Chondrocyte (in vitro differentiated cells): Measurements from ENCODE around the gene ALPK1. TPM values are rescaled to one million over a fixed set of nuclear protein-coding genes. Genes with fewer than 3 reads are reported as not detected.

Experiments used
- DNase-seq: peaks from one replicate; pipeline ENCODE4 v3.0.0; 2021; ENCODE audit warnings: mixed read lengths, low spot score
- H3K27ac Mint-ChIP-seq: one replicate; pipeline ENCODE4 v1.8.0; 2021; ENCODE audit warnings: mild to moderate bottlenecking, moderate library complexity, mixed read lengths; ENCODE audit not compliant: unreplicated experiment
- H3K27me3 Mint-ChIP-seq: 2 replicates; pipeline ENCODE4 v1.8.0; 2021; ENCODE audit warnings: low read depth, mixed read lengths
- H3K36me3 Mint-ChIP-seq: 2 replicates; pipeline ENCODE4 v1.8.0; 2021; ENCODE audit warnings: low read depth, mixed read lengths
- H3K4me1 Mint-ChIP-seq: 2 replicates; pipeline ENCODE4 v1.8.0; 2021; ENCODE audit warnings: low read depth, mild to moderate bottlenecking, mixed read lengths
- H3K4me3 Mint-ChIP-seq: one replicate; pipeline ENCODE4 v1.8.0; 2021; ENCODE audit warnings: mild to moderate bottlenecking, moderate library complexity, mixed read lengths; ENCODE audit not compliant: unreplicated experiment
- H3K9me3 Mint-ChIP-seq: 2 replicates; pipeline ENCODE4 v1.8.0; 2021; ENCODE audit warnings: low read depth, mixed read lengths
- total RNA-seq: library from RNA; stranded (reverse); gene quantifications from 3 replicates; pipeline ENCODE4 v1.2.1, GENCODE V29; 2021
- TF ChIP-seq, protein P1 (sequence below): fragments of 200-600 bp; sonication (generic); IDR thresholded peaks from 2 replicates; pipeline ENCODE4 v1.5.0; 2021; ENCODE audit warnings: antibody characterized with exemption, mild to moderate bottlenecking, moderate library complexity

ALPK1 gene
- total RNA-seq, 1 donor from 2014 or later: 6.5 TPM

DNA sequence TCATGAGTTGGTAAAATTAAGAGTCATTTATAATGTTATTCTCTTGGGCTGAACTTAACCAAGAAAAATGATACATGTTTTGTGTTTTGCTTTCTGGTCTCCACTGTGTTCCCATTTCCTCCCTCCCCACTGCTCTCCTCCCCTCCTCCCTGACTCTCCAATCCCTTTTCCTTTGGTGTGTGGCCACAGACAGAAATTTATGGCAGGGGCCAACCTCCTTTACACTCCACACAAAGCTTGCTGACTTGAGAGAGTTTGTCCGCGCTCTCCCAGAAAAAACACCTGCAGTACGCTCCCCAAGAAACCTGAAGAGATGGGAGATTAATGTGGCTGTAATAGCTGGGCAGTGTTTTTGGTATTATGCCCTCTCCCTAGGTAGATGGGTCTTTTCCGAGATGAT lies 88.9 kb downstream of the ALPK1 start:
- DNase-seq: no peak
- Mint-ChIP-seq H3K36me3 (peaks cover 4% of the 10 kb centered on the region), H3K27me3 (no peaks in the 10 kb centered on the region), H3K27ac (no peak overlapping the region), H3K4me1 (no peaks in the 10 kb centered on the region), H3K4me3 (no peak overlapping the region), H3K9me3 (no peaks in the 10 kb centered on the region)
- TF ChIP-seq, protein P1, sequence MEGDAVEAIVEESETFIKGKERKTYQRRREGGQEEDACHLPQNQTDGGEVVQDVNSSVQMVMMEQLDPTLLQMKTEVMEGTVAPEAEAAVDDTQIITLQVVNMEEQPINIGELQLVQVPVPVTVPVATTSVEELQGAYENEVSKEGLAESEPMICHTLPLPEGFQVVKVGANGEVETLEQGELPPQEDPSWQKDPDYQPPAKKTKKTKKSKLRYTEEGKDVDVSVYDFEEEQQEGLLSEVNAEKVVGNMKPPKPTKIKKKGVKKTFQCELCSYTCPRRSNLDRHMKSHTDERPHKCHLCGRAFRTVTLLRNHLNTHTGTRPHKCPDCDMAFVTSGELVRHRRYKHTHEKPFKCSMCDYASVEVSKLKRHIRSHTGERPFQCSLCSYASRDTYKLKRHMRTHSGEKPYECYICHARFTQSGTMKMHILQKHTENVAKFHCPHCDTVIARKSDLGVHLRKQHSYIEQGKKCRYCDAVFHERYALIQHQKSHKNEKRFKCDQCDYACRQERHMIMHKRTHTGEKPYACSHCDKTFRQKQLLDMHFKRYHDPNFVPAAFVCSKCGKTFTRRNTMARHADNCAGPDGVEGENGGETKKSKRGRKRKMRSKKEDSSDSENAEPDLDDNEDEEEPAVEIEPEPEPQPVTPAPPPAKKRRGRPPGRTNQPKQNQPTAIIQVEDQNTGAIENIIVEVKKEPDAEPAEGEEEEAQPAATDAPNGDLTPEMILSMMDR: no peak

DNA sequence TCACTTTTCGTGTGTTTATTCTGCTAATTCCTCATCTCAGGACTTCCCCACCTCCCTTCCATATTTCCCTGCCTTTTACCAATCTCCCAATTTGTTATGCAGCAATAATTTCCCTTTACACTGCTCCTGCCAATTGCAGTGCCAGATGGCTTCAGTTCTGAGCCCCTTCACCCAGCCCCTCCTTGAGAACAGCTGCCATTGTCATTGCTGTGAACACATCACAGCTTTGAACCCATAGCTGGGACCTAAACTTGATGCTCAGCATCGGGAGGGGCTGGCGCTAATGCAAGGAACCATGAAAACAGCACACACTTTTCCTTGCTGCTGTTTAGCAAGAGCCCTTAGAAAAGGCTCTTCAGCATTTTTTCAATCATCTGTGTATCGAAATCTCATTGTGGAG lies 104.9 kb downstream of the ALPK1 start:
- H3K4me3 Mint-ChIP-seq: no peak overlapping the region
- H3K4me1 Mint-ChIP-seq: no peaks in the 10 kb centered on the region
- TF ChIP-seq, protein P1: no peak
- H3K27me3 Mint-ChIP-seq: no peaks in the 10 kb centered on the region
- H3K9me3 Mint-ChIP-seq: peaks cover 10% of the 10 kb centered on the region
- H3K27ac Mint-ChIP-seq: no peak overlapping the region
- H3K36me3 Mint-ChIP-seq: peaks cover 4% of the 10 kb centered on the region
- no peak for DNase-seq

GRCh38 chr4:112403101-112403945 lies 106.2 kb downstream of the ALPK1 start:
- Mint-ChIP-seq H3K27me3 (no peaks in the 10 kb centered on the region), H3K4me1 (no peaks in the 10 kb centered on the region), H3K4me3 (no peak overlapping the region), H3K36me3 (peaks cover 2% of the 10 kb centered on the region), H3K27ac (no peak overlapping the region), H3K9me3 (peaks cover 10% of the 10 kb centered on the region)
- DNase-seq: no peak
- TF ChIP-seq, protein P1: no peak

GRCh38 chr4:112410364-112410763 lies 113.2 kb downstream of the ALPK1 start:
- Mint-ChIP-seq H3K4me3 (no peak overlapping the region), H3K36me3 (peaks cover 8% of the 10 kb centered on the region), H3K27ac (no peak overlapping the region), H3K27me3 (no peaks in the 10 kb centered on the region), H3K9me3 (no peaks in the 10 kb centered on the region), H3K4me1 (no peaks in the 10 kb centered on the region)
- DNase-seq: no peak
- TF ChIP-seq, protein P1: no peak

DNA sequence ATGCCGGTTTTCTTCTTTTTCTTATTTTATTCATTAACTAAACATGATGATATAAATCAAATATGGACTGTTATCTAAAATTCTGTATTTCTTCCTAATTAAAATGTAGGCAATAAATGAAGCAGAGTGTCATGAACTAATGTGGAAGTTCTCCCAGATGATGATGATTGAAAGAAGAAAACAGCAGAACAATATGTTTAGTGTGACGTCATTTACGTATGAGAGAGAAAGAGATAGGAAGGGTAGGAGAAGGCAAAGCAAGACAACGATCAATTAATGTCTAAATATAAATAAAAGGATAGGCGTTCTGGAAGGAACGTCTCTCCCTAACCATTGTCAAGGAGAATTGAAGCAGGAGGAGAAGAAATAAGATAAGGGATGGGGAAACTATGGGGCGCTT lies 113.6 kb downstream of the ALPK1 start:
- Mint-ChIP-seq H3K36me3 (peaks cover 8% of the 10 kb centered on the region), H3K27ac (no peak overlapping the region)
- TF ChIP-seq, protein P1: no peak

More for the DNA sequence above, 113.6 kb downstream of the ALPK1 start:
- Mint-ChIP-seq H3K27me3 (no peaks in the 10 kb centered on the region), H3K4me1 (no peaks in the 10 kb centered on the region), H3K4me3 (no peak overlapping the region), H3K9me3 (peaks cover 3% of the 10 kb centered on the region)
- DNase-seq: no peak
